H9 (cell line): Measurements from ENCODE around the gene TGFB3. TPM values are rescaled to one million over a fixed set of nuclear protein-coding genes. Genes with fewer than 3 reads are reported as not detected.

Experiments used
- DNase-seq: peaks from one replicate; pipeline ENCODE4 v3.0.0-alpha.2; 2017
- H2AFZ ChIP-seq: one replicate; pipeline ENCODE4 v1.6.1; 2013; ENCODE audit warnings: mild to moderate bottlenecking, low read length, control low read depth, moderate library complexity
- H2AK5ac ChIP-seq: 2 replicates; pipeline ENCODE4 v1.6.1; 2013; ENCODE audit warnings: low read length, control low read depth, mixed read lengths; ENCODE audit not compliant: insufficient read length
- H2BK120ac ChIP-seq: one replicate; pipeline ENCODE4 v1.6.1; 2013; ENCODE audit warnings: low read depth, mild to moderate bottlenecking, low read length, control low read depth, inconsistent platforms; ENCODE audit not compliant: poor library complexity, severe bottlenecking
- H2BK12ac ChIP-seq: 2 replicates; pipeline ENCODE4 v1.6.1; 2013; ENCODE audit warnings: low read length, control low read depth, mixed read lengths, low read depth; ENCODE audit not compliant: insufficient read length
- H2BK15ac ChIP-seq: 2 replicates; pipeline ENCODE4 v1.6.1; 2013; ENCODE audit warnings: low read depth, low read length, control low read depth
- H2BK20ac ChIP-seq: one replicate; pipeline ENCODE4 v1.6.1; 2013; ENCODE audit warnings: low read depth, mild to moderate bottlenecking, low read length, control low read depth, inconsistent platforms; ENCODE audit not compliant: poor library complexity, severe bottlenecking
- H2BK5ac ChIP-seq: 2 replicates; pipeline ENCODE4 v1.6.1; 2013; ENCODE audit warnings: low read length, control low read depth, mixed read lengths; ENCODE audit not compliant: insufficient read length
- H3K14ac ChIP-seq: 2 replicates; pipeline ENCODE4 v1.6.1; 2013; ENCODE audit warnings: low read length, control low read depth; ENCODE audit not compliant: insufficient read depth
- H3K18ac ChIP-seq: 2 replicates; pipeline ENCODE4 v1.6.1; 2013; ENCODE audit warnings: low read depth, mild to moderate bottlenecking, mixed read lengths, low read length, control low read depth; ENCODE audit not compliant: insufficient read length
- H3K23ac ChIP-seq: 2 replicates; pipeline ENCODE4 v1.6.1; 2013; ENCODE audit warnings: low read length, control low read depth, mixed read lengths, low read depth; ENCODE audit not compliant: insufficient read length
- H3K23me2 ChIP-seq: 2 replicates; pipeline ENCODE4 v1.6.1; 2013; ENCODE audit warnings: low read depth, mild to moderate bottlenecking, mixed read lengths, low read length, control low read depth; ENCODE audit not compliant: insufficient read length, poor library complexity, severe bottlenecking
- H3K27ac ChIP-seq: 2 replicates; pipeline ENCODE4 v1.5.1; 2013; ENCODE audit warnings: low read length, control low read depth, mixed read lengths, low read depth; ENCODE audit not compliant: insufficient read length
- H3K27me3 ChIP-seq: 2 replicates; pipeline ENCODE4 v1.6.1; 2013; ENCODE audit warnings: low read length, control low read depth, inconsistent platforms; ENCODE audit not compliant: insufficient read depth
- H3K4ac ChIP-seq: 2 replicates; pipeline ENCODE4 v1.6.1; 2013; ENCODE audit warnings: low read depth, mild to moderate bottlenecking, control low read depth, inconsistent platforms, low read length, moderate library complexity
- H3K4me1 ChIP-seq: 2 replicates; pipeline ENCODE4 v1.6.1; 2013; ENCODE audit warnings: low read length, control low read depth, inconsistent platforms; ENCODE audit not compliant: insufficient read depth
- H3K4me2 ChIP-seq: 2 replicates; pipeline ENCODE4 v1.6.1; 2013; ENCODE audit warnings: low read length, control low read depth, mixed read lengths; ENCODE audit not compliant: insufficient read length, insufficient read depth
- H3K56ac ChIP-seq: 2 replicates; pipeline ENCODE4 v1.6.1; 2013; ENCODE audit warnings: low read depth, mild to moderate bottlenecking, mixed read lengths, low read length, control low read depth; ENCODE audit not compliant: insufficient read length
- H3K79me1 ChIP-seq: 2 replicates; pipeline ENCODE4 v1.6.1; 2013; ENCODE audit warnings: low read depth, mild to moderate bottlenecking, moderate library complexity, low read length, control low read depth, inconsistent platforms; ENCODE audit not compliant: insufficient read depth, poor library complexity, severe bottlenecking
- H3K79me2 ChIP-seq: 2 replicates; pipeline ENCODE4 v1.6.1; 2013; ENCODE audit warnings: low read length, control low read depth, inconsistent platforms; ENCODE audit not compliant: insufficient read depth
- H3K9ac ChIP-seq: 2 replicates; pipeline ENCODE4 v1.6.1; 2013; ENCODE audit warnings: low read length, control low read depth, mixed read lengths; ENCODE audit not compliant: insufficient read length; ENCODE audit errors: extremely low read depth
- H3K9me3 ChIP-seq: one replicate; pipeline ENCODE4 v1.6.1; 2013; ENCODE audit warnings: low read depth, low read length, inconsistent platforms; ENCODE audit not compliant: control insufficient read depth
- H3T11ph ChIP-seq: one replicate; pipeline ENCODE4 v1.6.1; 2013; ENCODE audit warnings: mild to moderate bottlenecking, low read length, control low read depth, inconsistent platforms
- H4K20me1 ChIP-seq: one replicate; pipeline ENCODE4 v1.6.1; 2013; ENCODE audit not compliant: control insufficient read depth, insufficient read length, insufficient read depth
- H4K5ac ChIP-seq: 2 replicates; pipeline ENCODE4 v1.6.1; 2013; ENCODE audit warnings: low read depth, mild to moderate bottlenecking, mixed read lengths, low read length, control low read depth; ENCODE audit not compliant: insufficient read length
- H4K8ac ChIP-seq: replicated peaks from 2 replicates; pipeline ENCODE4 v1.6.1; 2013; ENCODE audit warnings: low read length, control low read depth, mixed read lengths, low read depth; ENCODE audit not compliant: insufficient read length
- H4K91ac ChIP-seq: 2 replicates; pipeline ENCODE4 v1.6.1; 2013; ENCODE audit warnings: low read depth, mild to moderate bottlenecking, moderate library complexity, mixed read lengths, low read length, control low read depth; ENCODE audit not compliant: insufficient read length
- H3K27ac Mint-ChIP-seq, 3 experiments: 2 replicates in 2 of 3; 3 replicates in 1 of 3; pipeline ENCODE4 v1.8.0; 2020 to 2021; ENCODE audit warnings: mixed read lengths in 3 of 3, mild to moderate bottlenecking in 1 of 3, moderate library complexity in 1 of 3
- H3K27me3 Mint-ChIP-seq: 2 replicates; pipeline ENCODE4 v1.8.0; 2021; ENCODE audit warnings: low read depth, mild to moderate bottlenecking, moderate library complexity, mixed read lengths
- H3K36me3 Mint-ChIP-seq, 3 experiments: 2 replicates in 2 of 3; 3 replicates in 1 of 3; pipeline ENCODE4 v1.8.0; 2020 to 2021; ENCODE audit warnings: low read depth in 3 of 3, mixed read lengths in 3 of 3; ENCODE audit not compliant: insufficient read depth in 1 of 3
- H3K4me1 Mint-ChIP-seq, 2 experiments: 2 replicates each; pipeline ENCODE4 v1.8.0; 2020; ENCODE audit warnings: mixed read lengths in 2 of 2
- H3K4me3 Mint-ChIP-seq, 2 experiments: 2 replicates in 1 of 2; 3 replicates in 1 of 2; pipeline ENCODE4 v1.8.0; 2020 to 2021; ENCODE audit warnings: mild to moderate bottlenecking in 2 of 2, mixed read lengths in 2 of 2, moderate library complexity in 1 of 2
- H3K9me3 Mint-ChIP-seq, 2 experiments: 2 replicates in 1 of 2; 3 replicates in 1 of 2; pipeline ENCODE4 v1.8.0; 2020; ENCODE audit warnings: mild to moderate bottlenecking in 2 of 2, mixed read lengths in 2 of 2, moderate library complexity in 1 of 2
- WGBS: extraction: QIAGEN DNeasy Blood & Tissue Kit; methylation state at CpG from one replicate; pipeline ENCODE4 v1.1.7; 2013; ENCODE audit warnings: missing lambda C conversion rate, low lambda C conversion rate, mixed read lengths; ENCODE audit not compliant: insufficient read length; ENCODE audit errors: extremely low coverage; 5-methylcytosine and 5-hydroxymethylcytosine counted together
- total RNA-seq: library from RNA; stranded (reverse); gene quantifications from 2 replicates; pipeline ENCODE4 v1.2.1, GENCODE V29; 2021
- TF ChIP-seq, protein P1 (sequence below): fragments of 200-600 bp; sonication (generic); conservative IDR thresholded peaks from 3 replicates; pipeline ENCODE4 v1.8.0; 2021; ENCODE audit warnings: antibody characterized with exemption, mild to moderate bottlenecking

The TGFB3 gene
- total RNA-seq, 1 experiment from 2014 or later: 0.37 TPM

DNA sequence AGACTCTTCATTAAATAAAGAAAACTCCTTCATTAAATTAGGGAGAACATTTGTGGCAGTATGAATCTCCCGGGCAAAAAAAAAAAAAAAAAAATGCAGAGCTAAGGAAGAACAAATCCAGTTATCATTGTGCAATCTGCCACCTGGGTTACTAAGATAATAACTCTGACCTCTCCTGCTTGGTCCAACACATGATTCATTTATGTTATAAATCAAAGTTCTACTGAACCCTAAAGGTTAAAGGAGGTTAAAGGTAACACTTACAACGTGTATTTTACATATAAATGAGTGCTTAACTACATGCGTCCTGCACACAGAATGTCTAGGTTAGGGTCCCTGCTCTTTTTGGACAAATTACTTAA is 4.2 kb downstream of the TGFB3 start:
- Histone ChIP-seq H3K9me3 (no peaks in the 10 kb centered on the region), H4K5ac (no peak overlapping the region), H3T11ph (no peak overlapping the region), H2BK20ac (no peak overlapping the region), H2AFZ (no peak overlapping the region), H3K56ac (no peak overlapping the region), H2BK5ac (no peak overlapping the region), H4K91ac (no peak overlapping the region), H3K14ac (no peak overlapping the region), H3K4me1 (peaks cover 8% of the 10 kb centered on the region; the same call in 1 of the 2 replicates), H4K8ac (no peak overlapping the region), H2BK120ac (no peak overlapping the region), H4K20me1 (no peaks in the 10 kb centered on the region), H3K79me2 (no peaks in the 10 kb centered on the region), H2AK5ac (no peak overlapping the region), H2BK15ac (no peak overlapping the region), H3K23ac (no peak overlapping the region), H3K27me3 (no peaks in the 10 kb centered on the region; the same call in 1 of the 2 replicates), H2BK12ac (no peak overlapping the region), H3K9ac (no peak overlapping the region), H3K79me1 (no peaks in the 10 kb centered on the region), H3K4me2 (no peak overlapping the region), H3K27ac (no peak overlapping the region), H3K18ac (no peak overlapping the region), H3K4ac (no peak overlapping the region), H3K23me2 (peaks cover 8% of the 10 kb centered on the region)
- Mint-ChIP-seq H3K9me3 (no peaks in the 10 kb centered on the region), H3K4me3 (no peak overlapping the region), H3K27ac (no peak overlapping the region), H3K27me3 (peaks cover 30% of the 10 kb centered on the region), H3K36me3 (no peaks in the 10 kb centered on the region; a peak in 1 of 7 replicates), H3K4me1 (peaks cover 37 to 40% of the 10 kb centered on the region in 2 experiments)
- WGBS: no CpG with 5 or more reads among the region's 3 CpGs
- TF ChIP-seq, protein P1, sequence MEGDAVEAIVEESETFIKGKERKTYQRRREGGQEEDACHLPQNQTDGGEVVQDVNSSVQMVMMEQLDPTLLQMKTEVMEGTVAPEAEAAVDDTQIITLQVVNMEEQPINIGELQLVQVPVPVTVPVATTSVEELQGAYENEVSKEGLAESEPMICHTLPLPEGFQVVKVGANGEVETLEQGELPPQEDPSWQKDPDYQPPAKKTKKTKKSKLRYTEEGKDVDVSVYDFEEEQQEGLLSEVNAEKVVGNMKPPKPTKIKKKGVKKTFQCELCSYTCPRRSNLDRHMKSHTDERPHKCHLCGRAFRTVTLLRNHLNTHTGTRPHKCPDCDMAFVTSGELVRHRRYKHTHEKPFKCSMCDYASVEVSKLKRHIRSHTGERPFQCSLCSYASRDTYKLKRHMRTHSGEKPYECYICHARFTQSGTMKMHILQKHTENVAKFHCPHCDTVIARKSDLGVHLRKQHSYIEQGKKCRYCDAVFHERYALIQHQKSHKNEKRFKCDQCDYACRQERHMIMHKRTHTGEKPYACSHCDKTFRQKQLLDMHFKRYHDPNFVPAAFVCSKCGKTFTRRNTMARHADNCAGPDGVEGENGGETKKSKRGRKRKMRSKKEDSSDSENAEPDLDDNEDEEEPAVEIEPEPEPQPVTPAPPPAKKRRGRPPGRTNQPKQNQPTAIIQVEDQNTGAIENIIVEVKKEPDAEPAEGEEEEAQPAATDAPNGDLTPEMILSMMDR: no peak
- no peak for DNase-seq
